Stimulated activated CD4-positive, alpha-beta T cell treated with anti-CD3 and anti-CD28 coated beads, Interleukin-4, amount 100 ng/mL, for 48 hours (primary cell): ENCODE data around the gene NABP1.

Source experiments
- DNase-seq, 2 donors: peaks; one replicate each; pipeline ENCODE4 v3.0.0-alpha.2; 2020; ENCODE audit warnings: low read depth in 2 of 2

NABP1 gene

GRCh38 chr2:191707542-191707941 lies 29.6 kb downstream of the NABP1 start:
- no peak for DNase-seq

GRCh38 chr2:191710411-191710900 lies 32.5 kb downstream of the NABP1 start:
- DNase-seq: no peak

DNA sequence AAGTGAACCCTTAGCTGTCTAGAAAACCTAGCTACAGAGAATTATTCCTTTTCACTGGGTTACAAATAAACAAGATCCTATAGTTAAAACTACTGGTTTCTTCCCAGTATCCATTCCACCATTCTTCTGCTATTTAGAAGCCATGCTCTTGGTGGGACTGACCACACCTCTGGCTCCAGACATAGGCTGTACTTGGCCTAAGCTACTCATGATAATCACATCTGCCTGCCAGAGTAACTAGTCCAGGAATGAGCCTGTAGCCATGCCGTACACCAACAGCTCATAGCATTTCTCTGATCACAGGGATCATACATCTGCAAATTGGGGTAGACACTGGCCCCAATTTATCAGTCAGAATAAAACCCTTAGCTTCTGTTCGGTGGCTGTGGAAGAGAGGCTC lies 33.7 kb downstream of the NABP1 start:
- DNase-seq: no peak

DNA sequence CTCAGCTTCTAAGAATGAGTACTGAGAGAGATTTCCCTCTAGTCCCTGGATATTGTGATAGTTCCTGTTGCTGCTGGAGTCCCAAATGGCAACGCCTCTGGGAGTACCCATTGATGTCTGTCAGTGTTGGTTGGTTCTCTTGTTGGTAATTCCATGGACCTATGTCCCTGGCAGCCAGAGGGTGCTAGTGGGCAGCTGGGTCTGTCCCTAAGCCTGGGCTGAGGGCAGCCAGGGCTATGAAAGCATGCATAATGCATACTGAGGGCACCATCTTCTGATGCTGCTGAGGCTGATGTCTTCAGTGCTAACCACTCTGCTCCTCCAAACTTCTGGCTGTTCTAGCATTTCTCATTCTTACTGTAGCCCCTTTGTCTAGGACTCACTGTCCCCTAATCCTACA lies 35.9 kb downstream of the NABP1 start:
- DNase-seq: no peak

DNA sequence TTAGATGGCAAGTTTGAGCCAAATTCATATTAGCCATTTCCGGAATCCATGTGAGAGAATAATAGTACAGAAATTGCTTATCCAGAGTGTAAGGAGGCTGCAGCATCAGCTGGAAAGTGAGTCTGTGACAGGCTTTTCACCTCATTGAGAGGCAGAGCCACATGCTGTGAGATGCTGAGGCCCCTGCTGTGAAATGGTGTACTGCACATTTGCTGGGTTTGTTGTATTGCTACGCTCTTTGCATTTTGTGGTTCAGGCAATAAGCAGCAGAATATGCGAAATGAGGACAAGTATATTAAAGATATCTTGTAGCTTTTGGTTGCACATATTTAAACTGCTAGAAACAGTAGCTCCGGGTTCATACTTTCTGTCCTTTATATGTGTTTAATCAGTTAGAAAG lies 37.0 kb downstream of the NABP1 start:
- DNase-seq: no peak

GRCh38 chr2:191715471-191715870 lies 37.5 kb downstream of the NABP1 start:
- DNase-seq: no peak

- DNase-seq: no peak
Measured at GRCh38 chr2:191719261-191719660, 41.3 kb downstream of the NABP1 start.

DNA sequence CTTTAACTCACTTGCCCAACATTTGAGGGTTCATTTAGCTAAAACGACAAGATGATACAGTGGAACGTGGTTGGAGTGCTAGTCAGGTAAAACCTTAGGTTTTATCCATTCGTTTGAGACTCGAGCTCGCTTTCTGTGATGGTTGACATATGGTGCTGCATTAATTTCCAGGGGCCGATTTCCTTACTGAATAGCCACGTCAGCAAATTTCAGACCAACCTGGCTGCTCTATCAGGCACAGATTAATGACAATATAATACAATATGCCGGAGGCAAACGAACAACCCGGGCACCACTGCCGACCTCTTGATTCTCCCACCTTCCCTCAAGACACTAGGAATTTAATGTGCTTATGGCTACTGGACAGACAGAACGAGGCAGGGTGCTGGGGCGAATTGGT lies 42.0 kb downstream of the NABP1 start:
- DNase-seq: no peak

GRCh38 chr2:191721331-191721730 lies 43.4 kb downstream of the NABP1 start:
- no peak for DNase-seq

DNA sequence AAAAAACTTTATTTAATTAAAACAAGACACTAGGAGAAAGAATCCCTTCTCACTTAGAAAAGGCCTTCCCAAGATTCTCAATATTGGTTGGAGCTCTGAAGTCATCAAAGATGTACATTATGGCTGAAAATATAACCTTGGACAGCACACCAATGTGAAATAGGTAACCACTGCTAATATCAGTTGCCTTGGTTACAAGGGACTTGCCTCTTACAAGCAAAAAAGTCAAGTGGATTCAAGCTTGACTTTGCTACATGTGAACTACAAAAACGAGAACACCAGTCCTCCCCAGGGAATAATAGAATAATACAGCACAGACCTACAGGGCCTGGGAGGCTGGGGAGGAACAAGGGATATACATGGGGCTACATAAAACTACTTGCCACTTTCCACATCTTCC lies 46.1 kb downstream of the NABP1 start:
- no peak for DNase-seq

GRCh38 chr2:191728750-191729624 lies 51.1 kb downstream of the NABP1 start:
- DNase-seq: no peak

DNA sequence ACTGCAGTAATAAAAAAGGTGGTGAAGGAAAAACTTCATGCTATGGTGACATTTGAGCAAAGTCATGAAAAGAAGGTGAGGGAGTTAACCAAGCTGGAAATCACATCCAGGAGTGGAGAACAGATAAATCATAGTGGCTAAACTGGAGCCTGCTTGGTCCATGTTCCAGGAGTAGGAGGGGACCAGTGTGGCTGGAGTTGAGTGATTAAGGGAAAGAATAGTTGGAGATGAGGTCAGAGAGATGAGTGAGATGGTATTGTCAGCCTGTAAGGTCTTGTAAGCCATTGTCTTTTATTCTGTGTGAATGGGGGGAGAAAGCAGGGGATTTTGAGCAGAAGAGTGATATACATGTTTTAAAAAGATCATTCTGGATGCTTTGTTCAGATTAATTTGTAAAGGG lies 52.3 kb downstream of the NABP1 start:
- no peak for DNase-seq
